SH-SY5Y (cell line): ENCODE results near the gene SEMA5B.

Experiments
- GATA2 ChIP-seq: IDR thresholded peaks from 2 replicates; pipeline ENCODE4 v1.6.1; 2011; ENCODE audit warnings: mild to moderate bottlenecking, low read depth, low read length
- GATA3 ChIP-seq: IDR thresholded peaks from 2 replicates; pipeline ENCODE4 v1.6.1; 2011; ENCODE audit warnings: low read depth, mild to moderate bottlenecking, low read length, moderate library complexity

- TF ChIP-seq GATA3 (no peak), GATA2 (peak; percentile 59; the same call in 1 of the 2 replicates)
These were observed 53.5 kb downstream of the SEMA5B start for GRCh38 chr3:122973893-122974615.
